MG63 (cell line): Measurements from ENCODE around the gene KDM2A. TPM values are rescaled to one million over a fixed set of nuclear protein-coding genes. Genes with fewer than 3 reads are reported as not detected.
"Not testable (repeated sequence)": the region's sequence is repeated elsewhere in the genome, so short reads cannot be mapped to it uniquely, and the experiment has no call there.

Experiments
- DNase-seq: peaks from one replicate; pipeline ENCODE4 v3.0.0-alpha.2; 2020
- H3K27me3 ChIP-seq: fragments of 250-450 bp; sonication (Bioruptor Pico); 2 replicates; pipeline ENCODE4 v1.5.1; 2020; ENCODE audit warnings: mild to moderate bottlenecking, moderate library complexity
- H3K36me3 ChIP-seq: fragments of 250-450 bp; sonication (Bioruptor Pico); 2 replicates; pipeline ENCODE4 v1.5.1; 2020; ENCODE audit warnings: mild to moderate bottlenecking, moderate library complexity
- H3K4me3 ChIP-seq: fragments of 250-450 bp; sonication (Bioruptor Pico); 2 replicates; pipeline ENCODE4 v1.5.1; 2020; ENCODE audit warnings: mild to moderate bottlenecking, moderate library complexity
- H3K9me3 ChIP-seq: fragments of 250-450 bp; sonication (Bioruptor Pico); 2 replicates; pipeline ENCODE4 v1.5.1; 2020; ENCODE audit warnings: mild to moderate bottlenecking, moderate library complexity
- total RNA-seq: library from RNA; depleted of rRNA; stranded (reverse); fragments of >200 nt; shearing (Covaris generic); gene quantifications from 2 replicates; pipeline ENCODE4 v1.2.3, GENCODE V29; 2014; ENCODE audit warnings: low replicate concordance

KDM2A gene
- total RNA-seq, 1 experiment from 2014 or later = 16.7 TPM

- Histone ChIP-seq H3K9me3 (no peaks in the 10 kb centered on the region), H3K27me3 (no peaks in the 10 kb centered on the region), H3K4me3 (no peak overlapping the region), H3K36me3 (peaks cover 5% of the 10 kb centered on the region)
- no peak for DNase-seq
Measured at GRCh38 chr11:67260406-67260805, 141.3 kb downstream of the KDM2A start.

GRCh38 chr11:67260885-67261639 lies 142.0 kb downstream of the KDM2A start:
- not testable (repeated sequence) for H3K27me3 ChIP-seq, H3K9me3 ChIP-seq, H3K36me3 ChIP-seq, H3K4me3 ChIP-seq
- DNase-seq = peak; percentile 37

GRCh38 chr11:67261640-67261945 lies 142.5 kb downstream of the KDM2A start:
- DNase-seq = no peak
- Histone ChIP-seq H3K36me3 (no peaks in the 10 kb centered on the region; the same call in 1 of the 2 replicates), H3K27me3 (no peaks in the 10 kb centered on the region), H3K4me3 (no peak overlapping the region), H3K9me3 (no peaks in the 10 kb centered on the region)

GRCh38 chr11:67261946-67262681 lies 143.1 kb downstream of the KDM2A start:
- no peak for DNase-seq
- Histone ChIP-seq H3K27me3 (no peaks in the 10 kb centered on the region), H3K9me3 (no peaks in the 10 kb centered on the region), H3K36me3 (no peaks in the 10 kb centered on the region), H3K4me3 (no peak overlapping the region)

- H3K36me3 ChIP-seq = peaks cover 5% of the 10 kb centered on the region
- DNase-seq = peak; percentile 88
- no peaks in the 10 kb centered on the region for H3K9me3 ChIP-seq
- H3K4me3 ChIP-seq = no peak overlapping the region
- no peaks in the 10 kb centered on the region for H3K27me3 ChIP-seq
Measured at GRCh38 chr11:67262731-67263675, 143.9 kb downstream of the KDM2A start.

- Histone ChIP-seq H3K36me3 (peaks cover 11% of the 10 kb centered on the region), H3K9me3 (no peaks in the 10 kb centered on the region), H3K4me3 (no peak overlapping the region), H3K27me3 (no peaks in the 10 kb centered on the region)
- no peak for DNase-seq
Measured at GRCh38 chr11:67264260-67264659, 145.2 kb downstream of the KDM2A start.

GRCh38 chr11:67264877-67265632 lies 146.0 kb downstream of the KDM2A start:
- Histone ChIP-seq H3K36me3 (peaks cover 11% of the 10 kb centered on the region), H3K4me3 (no peak overlapping the region), H3K27me3 (no peaks in the 10 kb centered on the region), H3K9me3 (no peaks in the 10 kb centered on the region)
- no peak for DNase-seq

- Histone ChIP-seq H3K27me3 (no peaks in the 10 kb centered on the region), H3K4me3 (peak overlapping the region; percentile 31), H3K36me3 (peaks cover 11% of the 10 kb centered on the region), H3K9me3 (no peaks in the 10 kb centered on the region)
- DNase-seq = peak; percentile 70
Measured at GRCh38 chr11:67265633-67266448, 146.8 kb downstream of the KDM2A start.

- Histone ChIP-seq H3K27me3 (no peaks in the 10 kb centered on the region), H3K9me3 (no peaks in the 10 kb centered on the region), H3K4me3 (peak within 1 kb of the TSS; percentile 70), H3K36me3 (peaks cover 11% of the 10 kb centered on the region)
- DNase-seq = no peak
Measured at GRCh38 chr11:67266449-67267187, 147.6 kb downstream of the KDM2A start, which contains the start of gene GRK2. Gene GRK2 (plus strand): TSS chr11:67266473. CDS start chr11:67266700, 227 bp downstream.

GRCh38 chr11:67267188-67268080 lies 148.4 kb downstream of the KDM2A start:
- no peaks in the 10 kb centered on the region for H3K9me3 ChIP-seq
- no peaks in the 10 kb centered on the region for H3K27me3 ChIP-seq
- H3K4me3 ChIP-seq = peak overlapping the region; percentile 70
- no peak for DNase-seq
- peaks cover 11% of the 10 kb centered on the region for H3K36me3 ChIP-seq

GRCh38 chr11:67268081-67268961 lies 149.3 kb downstream of the KDM2A start:
- H3K9me3 ChIP-seq = no peaks in the 10 kb centered on the region
- H3K36me3 ChIP-seq = peaks cover 11% of the 10 kb centered on the region
- no peaks in the 10 kb centered on the region for H3K27me3 ChIP-seq
- no peak for DNase-seq
- no peak overlapping the region for H3K4me3 ChIP-seq

GRCh38 chr11:67268962-67269268 lies 149.9 kb downstream of the KDM2A start:
- Histone ChIP-seq H3K27me3 (no peaks in the 10 kb centered on the region), H3K4me3 (no peak overlapping the region), H3K36me3 (peaks cover 11% of the 10 kb centered on the region), H3K9me3 (no peaks in the 10 kb centered on the region)
- no peak for DNase-seq

GRCh38 chr11:67269401-67270255 lies 150.6 kb downstream of the KDM2A start:
- Histone ChIP-seq H3K9me3 (no peaks in the 10 kb centered on the region), H3K36me3 (peaks cover 12% of the 10 kb centered on the region), H3K27me3 (no peaks in the 10 kb centered on the region), H3K4me3 (no peak overlapping the region)
- no peak for DNase-seq
